Spleen (tissue), 7 donors: ENCODE measurements around the gene TMEM256.

ENCODE experiments used
- POLR2A ChIP-seq, 3 donors: fragments of 450-650 bp; IDR thresholded peaks; one replicate each; pipeline ENCODE4 v1.5.1; 2017; ENCODE audit warnings: antibody characterized with exemption in 3 of 3, mild to moderate bottlenecking in 1 of 3
- TF ChIP-seq, protein P1 (sequence below), 11 experiments: fragments of 200-600 bp in 7 of 11; fragments of 450-650 bp in 4 of 11; sonication (generic) in 4 of 11; IDR thresholded peaks in 8 of 11; conservative IDR thresholded peaks in 3 of 11; 1 replicate in 7 of 11; 2 replicates in 4 of 11; pipeline versions ENCODE4 v1.4.0 to v1.8.0; 2016 to 2021; ENCODE audit warnings: antibody characterized with exemption in 11 of 11, inconsistent platforms in 4 of 11, mild to moderate bottlenecking in 1 of 11
- donor health status: DM: no; HTN: no; CAD: no; lungs with moderate emphysema.
- donor health status: DM: no; HTN: no; CAD: no.
- donor health status: DM: no; HTN: no; CAD: no.

DNA sequence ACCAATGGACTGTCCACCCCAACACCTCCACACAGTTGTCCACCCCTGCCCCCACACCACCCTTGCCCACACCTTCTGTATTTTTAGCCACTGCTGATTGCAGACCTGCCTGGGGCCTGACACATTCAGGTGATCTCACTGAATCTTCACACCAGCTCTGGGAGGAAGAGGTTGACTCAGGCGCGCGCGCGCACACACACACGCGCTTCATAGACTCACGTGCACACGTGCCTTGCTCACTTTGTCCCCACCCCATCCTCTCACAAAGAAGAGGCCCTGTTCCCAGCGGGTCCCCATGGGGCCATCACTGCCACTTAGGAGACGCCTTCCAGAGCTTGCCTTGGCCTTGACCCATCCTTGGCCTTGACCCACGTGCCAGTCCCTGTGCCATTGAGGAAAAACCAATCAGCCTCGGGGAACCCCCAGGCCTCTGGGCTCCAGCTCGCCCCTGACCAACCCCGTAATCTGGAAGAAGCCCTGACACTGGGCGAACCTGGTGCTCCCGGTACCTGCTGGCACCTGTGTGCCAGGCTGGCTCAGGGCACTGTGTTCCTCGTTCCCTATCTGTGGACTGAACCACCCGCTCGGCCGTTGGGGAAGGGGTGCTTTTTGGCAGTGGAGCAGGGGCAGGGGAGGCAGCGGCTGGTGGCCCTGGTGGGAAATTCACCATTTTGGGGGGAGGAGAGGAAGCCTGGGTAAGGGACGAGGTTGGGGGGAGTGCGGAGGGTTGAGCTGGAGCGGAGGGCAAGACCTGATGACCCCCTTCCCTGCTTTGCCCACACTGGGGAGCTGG lies 6.9 kb upstream of the TMEM256 start:
- TF ChIP-seq, protein P1, sequence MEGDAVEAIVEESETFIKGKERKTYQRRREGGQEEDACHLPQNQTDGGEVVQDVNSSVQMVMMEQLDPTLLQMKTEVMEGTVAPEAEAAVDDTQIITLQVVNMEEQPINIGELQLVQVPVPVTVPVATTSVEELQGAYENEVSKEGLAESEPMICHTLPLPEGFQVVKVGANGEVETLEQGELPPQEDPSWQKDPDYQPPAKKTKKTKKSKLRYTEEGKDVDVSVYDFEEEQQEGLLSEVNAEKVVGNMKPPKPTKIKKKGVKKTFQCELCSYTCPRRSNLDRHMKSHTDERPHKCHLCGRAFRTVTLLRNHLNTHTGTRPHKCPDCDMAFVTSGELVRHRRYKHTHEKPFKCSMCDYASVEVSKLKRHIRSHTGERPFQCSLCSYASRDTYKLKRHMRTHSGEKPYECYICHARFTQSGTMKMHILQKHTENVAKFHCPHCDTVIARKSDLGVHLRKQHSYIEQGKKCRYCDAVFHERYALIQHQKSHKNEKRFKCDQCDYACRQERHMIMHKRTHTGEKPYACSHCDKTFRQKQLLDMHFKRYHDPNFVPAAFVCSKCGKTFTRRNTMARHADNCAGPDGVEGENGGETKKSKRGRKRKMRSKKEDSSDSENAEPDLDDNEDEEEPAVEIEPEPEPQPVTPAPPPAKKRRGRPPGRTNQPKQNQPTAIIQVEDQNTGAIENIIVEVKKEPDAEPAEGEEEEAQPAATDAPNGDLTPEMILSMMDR (IDR thresholded peaks at IDR 0.05 in 8 of 11, conservative IDR thresholded peaks at IDR 0.05 in 3 of 11) = no peak
- no peak for TF ChIP-seq POLR2A (IDR thresholded peaks at IDR 0.05)
